Nephron progenitor cell (in vitro differentiated cells): ENCODE results near the gene POPDC2.

Source experiments
- DNase-seq: peaks from one replicate; pipeline ENCODE4 v3.0.0; 2021
- H3K27ac Mint-ChIP-seq: 2 replicates; pipeline ENCODE4 v1.8.0; 2021; ENCODE audit warnings: mild to moderate bottlenecking, moderate library complexity, mixed read lengths
- H3K27me3 Mint-ChIP-seq: 2 replicates; pipeline ENCODE4 v1.8.0; 2021; ENCODE audit warnings: mild to moderate bottlenecking, low read depth, mixed read lengths; ENCODE audit not compliant: poor library complexity
- H3K36me3 Mint-ChIP-seq: 2 replicates; pipeline ENCODE4 v1.8.0; 2021; ENCODE audit warnings: low read depth, mixed read lengths
- H3K4me1 Mint-ChIP-seq: 2 replicates; pipeline ENCODE4 v1.8.0; 2021; ENCODE audit warnings: mixed read lengths
- H3K4me3 Mint-ChIP-seq: 2 replicates; pipeline ENCODE4 v1.8.0; 2021; ENCODE audit warnings: mild to moderate bottlenecking, moderate library complexity, mixed read lengths
- H3K9me3 Mint-ChIP-seq: 2 replicates; pipeline ENCODE4 v1.8.0; 2021; ENCODE audit warnings: mild to moderate bottlenecking, moderate library complexity, mixed read lengths
- TF ChIP-seq, protein P1 (sequence below): fragments of 200-600 bp; sonication (generic); IDR thresholded peaks from 2 replicates; pipeline ENCODE4 v1.5.0; 2021; ENCODE audit warnings: antibody characterized with exemption

Gene POPDC2

DNA sequence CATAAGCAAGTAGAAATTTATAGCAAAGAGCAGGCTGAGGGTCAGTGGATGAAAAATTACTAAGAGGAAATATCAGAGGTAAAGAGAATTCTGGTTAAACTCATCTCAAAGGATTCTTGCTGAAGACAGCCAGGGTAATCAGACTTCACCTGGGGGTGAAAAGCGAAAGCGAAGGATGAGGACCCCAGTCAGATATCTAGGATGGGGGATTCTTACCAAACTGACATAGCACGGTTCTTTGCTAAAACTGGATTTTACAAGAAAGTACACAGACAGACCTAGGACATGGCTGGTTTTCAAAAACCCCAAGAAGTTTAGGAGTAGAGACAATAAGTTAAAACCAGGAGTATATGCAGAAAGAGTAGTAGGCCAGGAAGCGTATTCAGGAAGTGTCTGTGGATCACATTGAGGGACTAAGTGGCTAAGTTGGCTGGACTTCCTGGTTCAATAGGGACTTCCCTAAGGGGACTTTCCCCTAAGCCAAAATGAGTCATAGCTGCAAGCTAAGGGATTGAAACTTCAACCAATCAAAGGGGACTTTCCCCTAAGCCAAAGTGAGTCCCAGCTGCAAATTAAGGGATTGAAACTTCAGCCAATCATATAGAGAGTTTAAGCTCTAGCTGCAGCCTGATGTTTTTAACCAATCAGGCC is 40.0 kb upstream of the POPDC2 start:
- Mint-ChIP-seq H3K4me1 (peaks cover 30% of the 10 kb centered on the region), H3K9me3 (peaks cover 12% of the 10 kb centered on the region), H3K27me3 (peaks cover 3% of the 10 kb centered on the region), H3K4me3 (no peak overlapping the region), H3K36me3 (no peaks in the 10 kb centered on the region), H3K27ac (no peak overlapping the region)
- DNase-seq = no peak
- TF ChIP-seq, protein P1, sequence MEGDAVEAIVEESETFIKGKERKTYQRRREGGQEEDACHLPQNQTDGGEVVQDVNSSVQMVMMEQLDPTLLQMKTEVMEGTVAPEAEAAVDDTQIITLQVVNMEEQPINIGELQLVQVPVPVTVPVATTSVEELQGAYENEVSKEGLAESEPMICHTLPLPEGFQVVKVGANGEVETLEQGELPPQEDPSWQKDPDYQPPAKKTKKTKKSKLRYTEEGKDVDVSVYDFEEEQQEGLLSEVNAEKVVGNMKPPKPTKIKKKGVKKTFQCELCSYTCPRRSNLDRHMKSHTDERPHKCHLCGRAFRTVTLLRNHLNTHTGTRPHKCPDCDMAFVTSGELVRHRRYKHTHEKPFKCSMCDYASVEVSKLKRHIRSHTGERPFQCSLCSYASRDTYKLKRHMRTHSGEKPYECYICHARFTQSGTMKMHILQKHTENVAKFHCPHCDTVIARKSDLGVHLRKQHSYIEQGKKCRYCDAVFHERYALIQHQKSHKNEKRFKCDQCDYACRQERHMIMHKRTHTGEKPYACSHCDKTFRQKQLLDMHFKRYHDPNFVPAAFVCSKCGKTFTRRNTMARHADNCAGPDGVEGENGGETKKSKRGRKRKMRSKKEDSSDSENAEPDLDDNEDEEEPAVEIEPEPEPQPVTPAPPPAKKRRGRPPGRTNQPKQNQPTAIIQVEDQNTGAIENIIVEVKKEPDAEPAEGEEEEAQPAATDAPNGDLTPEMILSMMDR = no peak

DNA sequence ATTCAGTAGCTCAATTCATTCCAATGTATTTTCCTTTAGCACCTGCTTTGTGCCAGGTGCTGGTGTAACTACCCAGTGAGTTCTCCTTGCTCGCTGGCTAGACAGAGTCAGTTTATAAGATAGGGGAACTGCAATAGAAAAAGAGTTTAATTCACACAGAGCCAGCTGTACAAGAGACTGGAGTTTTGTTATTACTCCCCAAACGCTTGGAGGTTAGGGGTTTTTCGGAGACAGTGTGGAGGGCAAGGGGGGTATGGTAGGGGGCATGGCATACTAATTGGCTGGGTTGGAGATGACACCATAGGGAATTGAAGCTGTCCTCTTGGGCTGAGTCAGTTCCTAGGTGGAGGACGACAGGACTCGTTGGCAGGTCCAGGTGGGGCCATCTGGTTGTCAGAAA is 37.0 kb upstream of the POPDC2 start:
- DNase-seq = no peak
- H3K27ac Mint-ChIP-seq = no peak overlapping the region
- no peak overlapping the region for H3K4me3 Mint-ChIP-seq
- no peaks in the 10 kb centered on the region for H3K36me3 Mint-ChIP-seq
- peaks cover 12% of the 10 kb centered on the region for H3K9me3 Mint-ChIP-seq
- peaks cover 6% of the 10 kb centered on the region for H3K4me1 Mint-ChIP-seq
- peaks cover 9% of the 10 kb centered on the region for H3K27me3 Mint-ChIP-seq
- TF ChIP-seq, protein P1 = no peak

DNA sequence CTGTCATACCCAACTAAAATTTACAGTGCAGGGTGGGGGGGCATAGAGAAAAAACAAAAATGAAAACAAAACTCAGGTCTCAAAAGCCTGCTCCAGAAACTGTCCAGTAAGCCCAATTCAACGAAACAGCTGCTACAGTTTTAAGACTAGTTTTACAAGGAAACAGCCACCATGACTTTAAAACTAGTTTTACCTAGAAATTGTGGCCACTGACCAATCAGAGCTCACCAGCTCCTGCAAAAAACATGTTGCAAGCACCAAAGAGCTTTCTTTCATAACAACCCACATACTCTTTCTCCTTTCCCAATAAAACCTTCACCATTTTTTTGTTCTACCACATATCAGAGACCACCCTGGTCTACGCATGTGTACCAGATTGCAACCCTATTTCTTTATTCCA is 35.1 kb upstream of the POPDC2 start:
- H3K27ac Mint-ChIP-seq = no peak overlapping the region
- H3K4me1 Mint-ChIP-seq = no peaks in the 10 kb centered on the region
- TF ChIP-seq, protein P1 = no peak
- peaks cover 5% of the 10 kb centered on the region for H3K9me3 Mint-ChIP-seq
- H3K4me3 Mint-ChIP-seq = no peak overlapping the region
- H3K36me3 Mint-ChIP-seq = no peaks in the 10 kb centered on the region
- peaks cover 17% of the 10 kb centered on the region for H3K27me3 Mint-ChIP-seq
- DNase-seq = no peak

DNA sequence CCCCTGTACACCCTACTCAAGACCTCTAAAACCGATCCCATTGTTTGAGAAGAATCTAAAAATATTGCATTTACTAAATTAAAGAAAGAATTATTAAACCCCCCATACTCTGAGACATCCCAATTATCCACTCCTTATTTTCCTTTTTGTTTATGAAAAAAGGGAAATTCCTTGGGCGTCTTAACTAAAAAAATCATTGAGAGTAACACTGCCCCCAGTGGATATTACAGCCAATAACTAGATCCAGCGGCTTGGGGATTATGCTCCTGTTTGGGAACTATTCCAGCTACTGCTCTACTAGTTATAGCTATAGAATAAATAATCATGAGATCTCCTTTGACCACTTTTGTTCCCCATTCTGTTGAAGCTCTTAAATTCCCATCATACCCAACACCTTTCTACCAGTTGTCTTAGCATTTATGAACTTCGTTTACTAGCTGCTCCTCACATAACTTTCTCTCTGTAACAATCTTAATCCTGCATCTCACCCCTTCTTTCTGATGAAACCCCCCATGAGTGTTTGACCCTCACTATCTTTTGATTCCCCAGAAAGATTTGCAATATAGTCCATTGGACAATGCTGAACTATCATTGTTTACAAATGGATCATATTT is 29.8 kb upstream of the POPDC2 start:
- peaks cover 18% of the 10 kb centered on the region for H3K27me3 Mint-ChIP-seq
- H3K9me3 Mint-ChIP-seq = peaks cover 21% of the 10 kb centered on the region
- H3K36me3 Mint-ChIP-seq = no peaks in the 10 kb centered on the region
- DNase-seq = no peak
- TF ChIP-seq, protein P1 = peak; percentile 52
- H3K27ac Mint-ChIP-seq = no peak overlapping the region
- H3K4me1 Mint-ChIP-seq = no peaks in the 10 kb centered on the region
- no peak overlapping the region for H3K4me3 Mint-ChIP-seq

DNA sequence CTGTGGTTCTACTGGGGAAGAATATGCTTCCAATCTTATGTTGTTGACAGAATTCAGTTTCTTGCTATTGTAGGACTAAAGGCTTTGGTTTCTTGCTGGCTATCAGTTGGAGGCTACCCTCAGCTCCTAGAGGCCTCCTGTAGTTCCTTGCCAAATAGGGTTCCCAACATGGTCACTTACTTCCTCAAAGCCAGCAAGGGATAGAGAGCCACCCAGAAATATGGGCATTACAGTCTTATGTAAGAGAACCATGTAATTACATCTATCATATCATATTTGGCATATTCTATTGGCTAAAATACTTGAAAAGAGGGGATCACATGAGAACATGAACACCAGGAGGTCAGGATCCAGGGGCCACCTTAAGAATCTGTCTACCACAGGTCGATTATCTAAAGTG is 23.0 kb upstream of the POPDC2 start:
- TF ChIP-seq, protein P1 = no peak
- H3K27me3 Mint-ChIP-seq = peaks cover 10% of the 10 kb centered on the region
- no peak overlapping the region for H3K4me3 Mint-ChIP-seq
- no peak overlapping the region for H3K27ac Mint-ChIP-seq
- H3K4me1 Mint-ChIP-seq = no peaks in the 10 kb centered on the region
- no peaks in the 10 kb centered on the region for H3K36me3 Mint-ChIP-seq
- DNase-seq = no peak
- peaks cover 23% of the 10 kb centered on the region for H3K9me3 Mint-ChIP-seq

DNA sequence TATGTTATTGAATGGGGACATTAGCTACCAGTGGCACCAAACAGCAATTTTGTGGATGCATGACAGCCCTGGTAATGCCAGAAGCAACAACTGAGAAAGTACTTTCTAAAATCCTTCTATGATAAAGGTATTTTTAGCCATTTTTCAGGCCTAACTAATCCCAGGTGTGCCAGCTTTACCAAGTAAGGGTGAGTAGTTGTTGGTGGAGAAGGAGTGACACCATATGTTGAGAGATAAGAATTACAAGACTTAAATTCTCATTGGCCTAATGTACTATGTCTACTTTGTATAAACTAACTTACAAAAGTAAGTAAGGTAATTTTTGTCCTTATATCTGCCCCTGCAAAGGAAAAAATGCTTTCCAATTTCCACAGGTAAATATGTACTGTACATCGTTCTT is 20.9 kb upstream of the POPDC2 start:
- no peak overlapping the region for H3K4me3 Mint-ChIP-seq

More for the DNA sequence above, 20.9 kb upstream of the POPDC2 start:
- peaks cover 13% of the 10 kb centered on the region for H3K4me1 Mint-ChIP-seq
- H3K27me3 Mint-ChIP-seq = peaks cover 6% of the 10 kb centered on the region
- DNase-seq = no peak
- no peaks in the 10 kb centered on the region for H3K36me3 Mint-ChIP-seq
- H3K27ac Mint-ChIP-seq = no peak overlapping the region
- TF ChIP-seq, protein P1 = peak; percentile 36
- H3K9me3 Mint-ChIP-seq = peaks cover 9% of the 10 kb centered on the region
